Regular cardiac myocyte (primary cell): Measurements from ENCODE around the gene CHMP2B. TPM values are rescaled to one million over a fixed set of nuclear protein-coding genes. Genes with fewer than 3 reads are reported as not detected.

Experiments
- total RNA-seq: library from RNA; depleted of rRNA; stranded (reverse); fragments of >200 nt; gene quantifications from 2 replicates; pipeline ENCODE4 v1.2.3, GENCODE V29; 2014

Gene CHMP2B, protein sequence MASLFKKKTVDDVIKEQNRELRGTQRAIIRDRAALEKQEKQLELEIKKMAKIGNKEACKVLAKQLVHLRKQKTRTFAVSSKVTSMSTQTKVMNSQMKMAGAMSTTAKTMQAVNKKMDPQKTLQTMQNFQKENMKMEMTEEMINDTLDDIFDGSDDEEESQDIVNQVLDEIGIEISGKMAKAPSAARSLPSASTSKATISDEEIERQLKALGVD
- 25.1 and 33.3 TPM in 2 replicates for total RNA-seq

DNA sequence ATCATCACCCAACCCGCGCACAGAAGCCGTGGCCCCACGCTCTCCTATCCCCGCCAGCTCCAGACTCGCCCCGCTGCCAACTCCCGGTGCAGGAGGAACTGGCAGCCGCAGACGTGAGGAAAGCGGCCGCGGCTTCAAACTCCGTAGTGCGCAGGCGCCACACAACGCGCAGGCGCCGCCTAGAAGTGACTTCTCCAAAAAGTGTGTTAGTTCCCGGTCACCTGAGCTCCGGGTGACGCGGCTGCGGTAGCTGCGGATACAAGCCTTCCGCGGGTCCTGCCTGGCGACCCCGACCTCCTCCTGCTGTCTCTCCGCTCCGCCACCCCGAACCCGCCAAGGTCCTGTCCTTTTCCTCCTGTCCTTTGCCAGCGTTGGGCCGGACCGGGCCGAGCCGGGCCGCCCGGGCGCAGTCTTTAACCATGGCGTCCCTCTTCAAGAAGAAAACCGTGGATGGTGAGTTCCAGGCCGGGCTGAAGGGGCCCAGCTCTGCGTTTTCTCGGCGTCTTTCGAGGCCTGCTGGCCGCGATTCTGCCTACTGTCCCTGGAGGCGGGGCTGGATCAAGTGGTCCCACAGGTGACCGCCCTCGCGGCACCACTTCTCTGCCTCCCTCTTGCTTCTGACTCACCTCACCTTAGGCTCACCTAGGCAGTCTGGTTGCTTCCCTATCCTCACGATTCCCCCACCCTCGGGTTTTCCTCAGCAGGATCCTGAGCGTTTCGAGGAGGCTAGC, at the start of gene CHMP2B:
Gene CHMP2B (plus strand): TSS at position 206 of the 731 bp plus-strand sequence. CDS start 214 bp downstream, at position 420.

DNA sequence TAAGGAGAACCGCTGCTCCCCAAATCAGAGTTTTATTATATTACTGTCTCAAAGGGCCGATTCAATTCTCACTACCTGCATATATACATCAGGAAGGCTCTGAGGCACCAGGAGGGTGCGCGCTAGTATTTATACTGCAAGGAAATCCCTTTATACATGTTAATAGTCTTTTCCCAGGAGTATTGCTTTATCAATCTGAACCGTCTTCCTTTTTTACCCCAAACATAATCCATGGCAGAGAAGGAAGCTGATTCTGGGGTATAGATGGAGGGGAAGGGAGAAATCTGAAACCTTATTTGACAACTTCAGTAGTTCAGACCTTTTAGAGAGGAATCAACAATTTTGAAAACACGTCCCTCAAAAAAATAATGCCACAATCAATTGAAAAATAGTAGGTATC, 49.4 kb downstream of the CHMP2B start, which contains the start of gene POU1F1:
Gene POU1F1 (minus strand): TSS at position 101 of the 400 bp plus-strand sequence. CDS start 122 bp downstream, outside the sequence.

Other genes with a start within 250 kb of the CHMP2B start
- 34.9 and 88.2 TPM in 2 replicates for gene VGLL3, start 236.2 kb upstream of the CHMP2B start, total RNA-seq
- gene POU1F1, start 49.3 kb downstream of the CHMP2B start, total RNA-seq: not detected in 2 replicates